ENCODE measurements around the gene TMEM131.

TMEM131 gene

DNA sequence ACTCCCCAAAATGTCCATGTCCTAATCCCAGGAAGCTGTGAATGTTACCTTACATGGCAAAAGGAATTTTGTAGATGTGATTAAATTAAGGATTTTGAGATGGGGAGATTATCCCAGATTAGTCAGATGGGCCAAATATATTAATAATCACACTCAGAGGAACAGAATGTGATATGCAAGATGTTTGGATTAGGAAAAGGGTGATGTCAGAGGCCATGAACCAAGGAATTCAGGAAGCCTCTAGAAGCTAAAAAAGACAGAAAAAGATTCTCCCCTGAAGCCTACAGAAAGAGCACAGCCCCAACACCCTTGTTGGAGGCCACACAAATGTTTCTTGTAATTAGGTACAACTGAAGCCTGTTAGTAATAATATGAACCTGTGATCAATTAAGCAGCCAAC lies 13.1 kb downstream of the TMEM131 start:
- DNase-seq (ENCODE audit: low spot score) = no peak
- in situ Hi-C loops (cut with MboI; ENCODE audit: low pct_unique_long_range_greater_than_20kb, low sequenced_read_pairs, unreplicated experiment) = no loop called here
- TF ChIP-seq, protein P1, sequence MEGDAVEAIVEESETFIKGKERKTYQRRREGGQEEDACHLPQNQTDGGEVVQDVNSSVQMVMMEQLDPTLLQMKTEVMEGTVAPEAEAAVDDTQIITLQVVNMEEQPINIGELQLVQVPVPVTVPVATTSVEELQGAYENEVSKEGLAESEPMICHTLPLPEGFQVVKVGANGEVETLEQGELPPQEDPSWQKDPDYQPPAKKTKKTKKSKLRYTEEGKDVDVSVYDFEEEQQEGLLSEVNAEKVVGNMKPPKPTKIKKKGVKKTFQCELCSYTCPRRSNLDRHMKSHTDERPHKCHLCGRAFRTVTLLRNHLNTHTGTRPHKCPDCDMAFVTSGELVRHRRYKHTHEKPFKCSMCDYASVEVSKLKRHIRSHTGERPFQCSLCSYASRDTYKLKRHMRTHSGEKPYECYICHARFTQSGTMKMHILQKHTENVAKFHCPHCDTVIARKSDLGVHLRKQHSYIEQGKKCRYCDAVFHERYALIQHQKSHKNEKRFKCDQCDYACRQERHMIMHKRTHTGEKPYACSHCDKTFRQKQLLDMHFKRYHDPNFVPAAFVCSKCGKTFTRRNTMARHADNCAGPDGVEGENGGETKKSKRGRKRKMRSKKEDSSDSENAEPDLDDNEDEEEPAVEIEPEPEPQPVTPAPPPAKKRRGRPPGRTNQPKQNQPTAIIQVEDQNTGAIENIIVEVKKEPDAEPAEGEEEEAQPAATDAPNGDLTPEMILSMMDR (IDR thresholded peaks at IDR 0.05; ENCODE audit: extremely low read depth, insufficient read depth, missing control alignments) = no peak

DNA sequence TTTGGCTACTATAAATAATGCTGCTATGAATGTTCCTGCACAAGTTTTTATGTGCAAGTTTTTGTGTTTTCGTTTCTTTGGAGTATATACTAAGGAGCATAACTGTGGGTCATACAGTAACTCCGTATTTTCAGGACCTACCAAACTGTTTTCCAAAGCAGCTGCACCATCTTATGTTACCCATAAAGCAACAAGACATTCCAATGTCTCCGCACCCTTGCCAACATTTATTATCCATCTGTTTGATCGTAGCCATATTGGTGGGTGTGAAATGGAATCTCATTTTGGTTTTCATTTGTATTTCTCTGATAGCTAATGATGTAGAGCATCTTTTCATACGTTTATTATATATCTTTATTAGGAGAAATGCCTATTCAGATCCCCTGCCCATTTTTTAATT lies 13.8 kb downstream of the TMEM131 start:
- in situ Hi-C loops (cut with MboI; ENCODE audit: low pct_unique_long_range_greater_than_20kb, low sequenced_read_pairs, unreplicated experiment) = no loop called here
- TF ChIP-seq, protein P1 (IDR thresholded peaks at IDR 0.05; ENCODE audit: extremely low read depth, insufficient read depth, missing control alignments) = no peak
- DNase-seq (ENCODE audit: low spot score) = no peak

DNA sequence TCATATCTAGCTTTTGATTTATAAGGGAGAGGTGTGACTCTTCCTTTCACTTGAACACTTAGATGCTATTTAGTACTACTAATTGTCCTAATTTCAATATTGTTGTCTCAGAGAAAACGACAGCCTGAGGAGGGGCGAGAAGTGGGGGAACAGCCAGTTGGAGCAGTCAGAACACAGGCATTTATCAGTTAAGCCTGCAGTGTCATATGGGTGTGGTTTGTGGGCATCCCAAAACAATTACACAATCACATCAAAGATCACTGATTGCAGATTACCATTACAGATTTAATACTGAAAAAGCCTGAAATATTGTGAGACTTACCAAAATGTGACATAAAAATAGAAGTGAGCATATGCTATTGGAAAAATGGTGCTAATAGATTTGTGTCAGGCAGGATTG lies 15.8 kb downstream of the TMEM131 start:
- in situ Hi-C loops (cut with MboI; ENCODE audit: low pct_unique_long_range_greater_than_20kb, low sequenced_read_pairs, unreplicated experiment) = no loop called here
- DNase-seq (ENCODE audit: low spot score) = no peak
- TF ChIP-seq, protein P1 (IDR thresholded peaks at IDR 0.05; ENCODE audit: extremely low read depth, insufficient read depth, missing control alignments) = no peak

DNA sequence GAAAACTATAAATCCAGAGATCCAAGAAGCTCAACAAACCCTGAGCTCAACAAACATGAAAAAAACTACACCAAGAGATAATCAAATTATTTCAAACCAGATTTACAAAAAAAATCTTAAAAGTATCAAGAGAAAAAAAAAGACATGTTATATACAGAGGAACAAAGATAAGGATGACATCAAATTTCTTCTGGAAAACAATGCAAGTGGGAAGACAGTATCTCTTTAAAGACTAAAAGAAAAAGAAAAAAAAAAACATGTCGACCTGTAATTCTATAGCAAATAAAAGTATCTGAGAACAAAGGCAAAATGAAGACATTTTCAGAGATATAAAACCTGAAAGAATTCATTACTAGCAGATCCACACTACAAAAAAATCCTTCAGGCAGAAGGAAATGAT lies 21.3 kb downstream of the TMEM131 start:
- TF ChIP-seq, protein P1 (IDR thresholded peaks at IDR 0.05; ENCODE audit: extremely low read depth, insufficient read depth, missing control alignments) = no peak
- in situ Hi-C loops (cut with MboI; ENCODE audit: low pct_unique_long_range_greater_than_20kb, low sequenced_read_pairs, unreplicated experiment) = no loop called here
- no peak for DNase-seq (ENCODE audit: low spot score)

DNA sequence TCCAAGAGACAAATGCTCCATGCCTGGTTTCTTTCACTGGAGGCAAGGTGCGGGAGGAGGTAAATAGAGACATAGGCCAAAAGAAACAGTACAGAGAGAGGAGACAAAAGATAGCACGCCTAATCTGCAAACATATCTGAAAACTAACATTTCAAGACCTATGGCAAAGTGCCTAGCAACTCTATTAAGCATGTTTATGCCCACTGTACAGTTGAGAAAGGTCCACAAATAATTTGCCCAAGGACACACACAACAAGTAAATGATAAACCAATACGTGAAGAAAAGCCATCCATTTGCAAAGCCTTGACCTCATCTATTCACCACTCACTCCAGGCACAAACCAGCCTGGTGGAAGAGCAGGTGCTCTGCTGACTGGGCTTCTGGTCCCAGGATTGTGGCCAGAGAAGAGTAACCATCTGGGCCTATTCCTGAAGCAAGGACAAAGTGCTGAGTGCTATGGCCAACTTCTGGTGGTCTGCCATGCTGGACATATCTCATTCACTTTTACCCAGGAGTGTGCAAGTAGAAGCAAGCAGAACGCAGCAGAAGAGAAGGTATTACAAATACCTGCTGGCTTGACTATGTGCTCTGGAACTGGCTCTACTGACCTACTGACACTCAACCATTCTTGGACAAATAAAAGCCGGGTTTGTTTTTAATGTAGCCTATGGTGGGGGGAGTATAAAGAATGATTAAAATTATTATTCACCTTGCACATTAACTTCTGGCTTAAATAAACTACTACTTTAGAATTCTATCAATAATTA lies 25.3 kb downstream of the TMEM131 start:
- DNase-seq (ENCODE audit: low spot score) = no peak
- TF ChIP-seq, protein P1 (IDR thresholded peaks at IDR 0.05; ENCODE audit: extremely low read depth, insufficient read depth, missing control alignments) = no peak
- in situ Hi-C loops (cut with MboI; ENCODE audit: low pct_unique_long_range_greater_than_20kb, low sequenced_read_pairs, unreplicated experiment) = no loop called here

DNA sequence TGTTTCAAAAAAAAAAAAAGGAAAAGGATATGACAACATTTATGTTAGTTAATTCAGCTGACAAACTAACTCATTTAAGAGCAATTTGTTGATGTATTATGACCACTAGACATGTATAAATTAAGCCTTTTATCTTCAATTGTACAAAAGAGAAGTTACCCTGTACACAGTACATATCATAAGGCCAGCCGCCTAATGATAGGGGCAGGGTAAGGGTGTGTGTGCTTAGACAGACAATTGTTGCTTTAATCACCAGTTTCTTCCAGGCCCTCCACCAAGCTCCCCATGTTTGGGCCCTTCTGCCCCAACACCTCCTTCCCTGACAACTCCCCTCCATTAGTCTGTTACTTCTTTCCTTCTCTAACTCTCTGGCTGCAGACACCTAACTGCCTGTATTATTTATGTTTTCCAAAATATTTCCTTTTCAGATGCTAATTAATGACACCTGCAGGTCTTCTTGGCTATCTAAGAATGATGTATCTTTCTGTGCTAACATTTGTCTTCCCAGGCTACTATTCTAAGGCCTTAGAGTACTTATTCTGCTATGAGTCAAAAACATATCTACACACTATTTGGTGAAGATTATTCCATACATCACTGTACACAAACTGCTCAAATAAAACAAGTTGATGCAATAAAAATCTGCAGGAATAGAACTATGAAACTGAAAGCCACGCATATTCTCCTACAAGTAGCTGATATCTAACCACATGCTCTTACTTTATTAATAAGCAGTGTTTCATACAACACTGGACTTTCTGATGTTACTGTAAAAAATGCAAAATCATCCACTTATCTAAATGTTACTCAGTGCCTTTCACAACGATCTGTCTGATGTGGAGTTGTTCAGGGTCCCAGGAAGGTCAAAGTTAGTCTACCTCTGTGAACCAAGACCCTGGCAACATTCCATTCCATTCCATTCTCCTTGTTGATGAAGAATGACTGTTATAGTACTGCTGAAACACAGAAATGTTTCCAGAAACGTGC lies 26.4 kb downstream of the TMEM131 start:
- TF ChIP-seq, protein P1 (IDR thresholded peaks at IDR 0.05; ENCODE audit: extremely low read depth, insufficient read depth, missing control alignments) = no peak
- in situ Hi-C loops (cut with MboI; ENCODE audit: low pct_unique_long_range_greater_than_20kb, low sequenced_read_pairs, unreplicated experiment) = no loop called here
- no peak for DNase-seq (ENCODE audit: low spot score)

Measured in GM13977 (cell line).